HG02571 (cell line): ENCODE results near the gene NTM.

ENCODE experiments used
- ATAC-seq: cut with Tn5 transposase; IDR thresholded peaks from one replicate; pipeline ENCODE4 v1.9.1; 2021; ENCODE audit warnings: mild to moderate bottlenecking, moderate library complexity; ENCODE audit not compliant: unreplicated experiment

NTM gene

GRCh38 chr11:131540676-131541075 is 170.3 kb downstream of the NTM start:
- no peak for ATAC-seq

- ATAC-seq, result no peak
These were observed 173.1 kb downstream of the NTM start for GRCh38 chr11:131543389-131544025.

- no peak for ATAC-seq
These were observed 174.2 kb downstream of the NTM start for GRCh38 chr11:131544591-131544990.

- ATAC-seq, result no peak
These were observed 175.9 kb downstream of the NTM start for GRCh38 chr11:131546218-131546895.

GRCh38 chr11:131549099-131549498 is 178.7 kb downstream of the NTM start:
- ATAC-seq, result no peak

GRCh38 chr11:131549770-131550169 is 179.4 kb downstream of the NTM start:
- ATAC-seq, result no peak

GRCh38 chr11:131560287-131560686 is 189.9 kb downstream of the NTM start:
- no peak for ATAC-seq

- ATAC-seq, result no peak
These were observed 191.1 kb downstream of the NTM start for GRCh38 chr11:131561501-131561900.

- no peak for ATAC-seq
These were observed 191.6 kb downstream of the NTM start for GRCh38 chr11:131561972-131562371.

GRCh38 chr11:131568318-131568717 is 197.9 kb downstream of the NTM start:
- ATAC-seq, result no peak

- ATAC-seq, result no peak
These were observed 201.2 kb downstream of the NTM start for GRCh38 chr11:131571571-131571970.

GRCh38 chr11:131572423-131572822 is 202.0 kb downstream of the NTM start:
- no peak for ATAC-seq

GRCh38 chr11:131579932-131580387 is 209.5 kb downstream of the NTM start:
- no peak for ATAC-seq

- no peak for ATAC-seq
These were observed 210.1 kb downstream of the NTM start for GRCh38 chr11:131580476-131580875.

GRCh38 chr11:131581046-131581445 is 210.6 kb downstream of the NTM start:
- ATAC-seq, result no peak

GRCh38 chr11:131582021-131582525 is 211.7 kb downstream of the NTM start:
- no peak for ATAC-seq

GRCh38 chr11:131583421-131583820 is 213.0 kb downstream of the NTM start:
- ATAC-seq, result no peak

GRCh38 chr11:131583938-131584337 is 213.5 kb downstream of the NTM start:
- ATAC-seq, result no peak

- ATAC-seq, result no peak
These were observed 214.6 kb downstream of the NTM start for GRCh38 chr11:131584785-131585592.

- ATAC-seq, result no peak
These were observed 217.6 kb downstream of the NTM start for GRCh38 chr11:131588057-131588456.

- no peak for ATAC-seq
These were observed 220.6 kb downstream of the NTM start for GRCh38 chr11:131591051-131591461.

- ATAC-seq, result no peak
These were observed 221.7 kb downstream of the NTM start for GRCh38 chr11:131592152-131592551.
